ENCODE data around the gene GMEB1.
"Not testable (repeated sequence)": the region's sequence is repeated elsewhere in the genome, so short reads cannot be mapped to it uniquely, and the experiment has no call there.

GMEB1 gene, protein sequence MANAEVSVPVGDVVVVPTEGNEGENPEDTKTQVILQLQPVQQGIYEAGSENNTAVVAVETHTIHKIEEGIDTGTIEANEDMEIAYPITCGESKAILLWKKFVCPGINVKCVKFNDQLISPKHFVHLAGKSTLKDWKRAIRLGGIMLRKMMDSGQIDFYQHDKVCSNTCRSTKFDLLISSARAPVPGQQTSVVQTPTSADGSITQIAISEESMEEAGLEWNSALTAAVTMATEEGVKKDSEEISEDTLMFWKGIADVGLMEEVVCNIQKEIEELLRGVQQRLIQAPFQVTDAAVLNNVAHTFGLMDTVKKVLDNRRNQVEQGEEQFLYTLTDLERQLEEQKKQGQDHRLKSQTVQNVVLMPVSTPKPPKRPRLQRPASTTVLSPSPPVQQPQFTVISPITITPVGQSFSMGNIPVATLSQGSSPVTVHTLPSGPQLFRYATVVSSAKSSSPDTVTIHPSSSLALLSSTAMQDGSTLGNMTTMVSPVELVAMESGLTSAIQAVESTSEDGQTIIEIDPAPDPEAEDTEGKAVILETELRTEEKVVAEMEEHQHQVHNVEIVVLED

DNA sequence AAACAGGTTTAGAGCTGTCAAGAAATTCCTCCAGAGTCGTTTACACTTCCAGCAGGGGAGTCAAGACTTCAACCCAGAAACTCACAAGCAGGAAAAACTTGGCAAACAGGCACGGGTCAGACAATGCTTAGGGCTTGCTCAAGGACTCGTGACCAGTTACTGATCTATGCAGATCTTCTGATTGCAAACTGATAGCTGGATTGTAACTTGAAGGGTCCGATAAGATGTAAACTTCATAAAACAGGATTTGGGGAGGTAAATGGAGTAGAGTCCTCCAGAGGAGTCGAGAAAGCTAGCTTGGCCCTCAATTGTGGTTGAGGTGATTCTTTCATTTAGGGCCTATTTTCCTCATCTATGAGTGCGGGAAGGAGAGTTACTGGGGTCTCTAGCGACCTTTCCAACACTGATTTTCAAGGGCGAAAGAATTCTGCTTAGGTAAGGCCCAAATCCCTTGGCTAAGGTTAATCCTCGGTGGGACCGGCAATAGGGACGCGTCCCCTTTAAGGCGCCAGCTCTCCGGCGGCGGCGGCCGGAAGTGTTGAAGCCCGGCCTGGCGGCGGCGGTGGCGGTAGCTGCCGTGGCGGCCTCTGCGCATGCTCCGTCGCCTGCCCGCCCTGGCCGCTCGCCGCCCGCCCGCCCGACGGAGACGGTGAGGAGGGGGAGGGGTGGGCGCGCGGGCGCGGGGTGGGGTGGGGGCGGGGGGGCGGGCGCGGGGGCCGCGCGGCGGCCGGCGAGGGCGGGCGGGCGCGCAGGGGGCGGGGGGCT is at the start of gene GMEB1:
Gene GMEB1 (plus strand): TSS at position 594 of the 765 bp plus-strand sequence. CDS start 14,829 bp downstream, outside the sequence.
- DNase-seq (ENCODE audit: low read depth): peak; percentile 69

DNA sequence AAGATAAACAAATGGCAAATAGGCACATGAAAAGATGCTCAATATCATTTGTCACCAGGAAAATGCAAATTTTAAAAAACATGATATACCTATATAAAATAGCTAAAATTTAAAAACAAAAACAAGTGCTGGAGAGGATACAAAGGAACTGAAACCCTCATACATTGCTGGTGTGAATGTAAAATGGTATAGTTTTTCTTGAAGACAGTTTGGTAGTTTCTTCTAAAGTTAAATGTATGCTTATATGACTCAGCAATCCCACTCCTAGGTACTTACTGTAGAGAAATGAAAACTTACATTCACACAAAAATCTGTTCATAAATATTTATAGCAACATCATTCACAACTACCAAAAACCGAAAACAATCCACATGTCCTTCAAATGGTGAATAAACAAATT is 36.9 kb upstream of the GMEB1 start:
- DNase-seq (ENCODE audit: low read depth): no peak

DNA sequence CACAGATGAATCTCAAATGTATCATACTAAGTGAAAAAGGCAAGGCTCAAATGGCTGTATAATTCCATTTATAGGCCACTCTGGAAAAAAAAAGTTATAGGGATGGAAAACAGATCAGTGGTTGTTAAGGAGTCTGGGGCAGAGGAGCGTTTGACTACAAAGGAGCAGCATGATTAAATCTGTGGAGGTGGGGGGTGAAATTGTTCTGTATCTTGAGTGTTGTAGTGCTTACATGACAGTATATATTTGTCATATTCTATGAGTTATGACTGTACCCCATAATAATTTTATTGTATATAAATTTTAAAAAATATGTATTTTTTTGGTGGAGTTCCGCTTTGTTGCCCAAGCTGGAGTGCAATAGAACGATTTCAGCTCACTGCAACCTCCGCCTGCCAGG is 36.0 kb upstream of the GMEB1 start:
- DNase-seq (ENCODE audit: low read depth): no peak

DNA sequence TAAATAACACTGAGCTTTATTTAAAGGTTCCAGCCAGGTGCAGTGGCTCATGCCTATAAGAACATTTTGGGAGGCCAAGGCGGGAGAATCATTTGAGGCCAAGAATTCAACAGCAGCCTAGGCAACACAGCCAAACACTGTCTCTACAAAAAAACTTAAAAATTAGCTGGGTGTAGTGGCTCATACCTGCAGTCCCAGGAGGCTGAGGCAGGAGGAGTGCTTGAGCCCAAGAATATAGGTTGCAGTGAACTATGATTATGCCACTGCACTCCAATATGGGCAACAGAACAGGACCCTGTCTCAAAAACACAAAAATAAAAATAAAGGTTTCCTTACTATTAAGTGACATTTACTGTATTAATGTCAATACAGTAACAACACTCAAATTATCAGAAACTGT is 27.8 kb upstream of the GMEB1 start:
- peak; percentile 11 for DNase-seq (ENCODE audit: low read depth)

DNA sequence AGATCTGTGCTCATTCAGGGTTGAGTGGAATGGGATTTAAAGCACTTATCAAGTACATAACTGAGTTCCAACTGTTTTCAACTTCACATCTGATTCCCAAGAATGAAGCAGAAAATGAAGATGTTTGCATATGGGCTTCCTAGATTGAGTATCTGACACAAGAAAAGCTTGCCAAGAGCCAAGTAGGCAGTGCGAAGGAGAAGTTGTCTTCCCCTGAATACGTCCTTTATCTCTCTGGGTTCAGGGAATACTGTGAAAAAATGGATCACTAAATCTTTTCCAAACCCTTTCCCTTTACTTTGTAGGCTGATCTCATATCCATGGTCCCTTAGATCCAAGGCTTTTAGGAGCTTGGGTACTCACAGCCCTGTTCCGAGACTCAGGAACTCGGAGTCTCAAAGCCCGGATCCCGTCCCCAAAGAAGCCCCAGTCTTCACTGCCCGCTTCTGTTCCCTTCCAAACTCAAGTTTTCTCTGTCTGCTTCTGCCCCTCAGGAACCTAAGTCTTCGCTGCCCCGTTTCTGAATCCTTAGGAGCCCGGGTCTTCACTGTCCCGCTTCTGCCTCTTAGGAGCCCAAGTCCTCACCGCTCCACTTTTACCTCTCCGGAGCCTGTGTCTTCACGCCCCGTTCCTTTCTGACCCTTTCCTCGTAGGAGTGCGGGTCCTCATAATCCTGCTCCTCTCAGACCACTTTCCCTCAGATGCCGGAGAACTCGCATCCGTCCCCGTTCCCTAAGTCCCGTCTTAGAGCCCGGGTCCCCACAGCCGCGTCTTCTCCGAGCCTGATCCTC is 26.3 kb upstream of the GMEB1 start:
- peak; percentile 26 for DNase-seq (ENCODE audit: low read depth)

DNA sequence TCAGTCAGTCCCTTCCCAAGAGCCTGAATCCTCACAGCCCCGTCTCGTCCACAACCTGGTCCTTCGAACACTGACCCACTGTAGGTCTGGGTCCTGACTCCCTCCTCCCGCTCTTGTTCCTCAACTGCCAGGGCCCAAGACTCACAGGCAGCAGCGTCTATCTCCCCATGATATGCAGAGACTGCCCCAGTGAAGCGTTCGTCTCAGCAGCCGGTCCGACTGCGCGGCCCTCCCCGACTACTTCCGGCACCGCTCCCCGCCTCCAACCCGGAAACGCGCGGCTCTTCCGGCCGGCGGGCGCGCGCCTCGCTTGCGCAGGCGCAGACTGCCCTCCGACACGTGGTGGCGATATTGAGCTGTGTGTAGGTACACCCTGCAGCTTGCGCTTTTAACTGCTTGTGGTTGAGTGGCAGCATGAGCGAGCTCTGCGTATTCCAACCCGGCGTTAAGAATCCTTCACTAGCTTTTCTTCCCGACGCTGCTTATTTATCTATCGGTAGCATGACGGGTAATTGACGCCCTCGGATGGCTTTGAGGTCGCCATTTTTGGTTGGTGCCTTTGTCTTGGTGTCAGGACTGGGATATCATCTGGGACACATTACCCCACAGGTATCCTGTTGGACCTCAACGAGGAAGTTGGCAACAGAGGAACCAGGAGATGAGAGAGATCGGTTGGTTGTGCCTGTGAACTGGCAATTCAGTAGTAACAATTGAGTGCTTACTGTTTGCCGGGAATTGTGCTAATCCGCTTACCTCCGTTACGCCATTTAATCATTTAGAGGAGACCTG is 25.5 kb upstream of the GMEB1 start, which contains the start of gene TAF12:
Gene TAF12 (minus strand): TSS at position 221 of the 789 bp plus-strand sequence. CDS start 20,986 bp downstream, outside the sequence.
- peak; percentile 93 for DNase-seq (ENCODE audit: low read depth)

DNA sequence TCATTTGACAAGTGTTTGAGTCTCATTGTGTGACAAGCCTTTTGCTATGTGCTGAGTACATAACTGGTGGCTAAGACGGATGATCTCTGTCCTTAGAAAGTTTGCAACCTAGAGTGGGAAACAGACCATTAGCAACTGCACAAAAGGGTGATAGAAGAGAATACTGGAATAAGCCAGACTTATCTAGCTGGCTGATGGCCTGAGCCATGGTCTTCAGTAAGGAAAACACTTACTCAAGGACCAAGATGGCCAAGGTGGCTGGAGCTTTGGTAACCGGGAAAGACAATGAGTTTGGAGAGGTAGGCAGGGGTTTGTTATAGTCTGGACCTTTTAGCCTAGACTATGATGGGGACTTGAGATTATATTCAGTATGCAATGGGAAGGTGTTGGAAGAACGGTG is 24.1 kb upstream of the GMEB1 start:
- DNase-seq (ENCODE audit: low read depth): no peak

DNA sequence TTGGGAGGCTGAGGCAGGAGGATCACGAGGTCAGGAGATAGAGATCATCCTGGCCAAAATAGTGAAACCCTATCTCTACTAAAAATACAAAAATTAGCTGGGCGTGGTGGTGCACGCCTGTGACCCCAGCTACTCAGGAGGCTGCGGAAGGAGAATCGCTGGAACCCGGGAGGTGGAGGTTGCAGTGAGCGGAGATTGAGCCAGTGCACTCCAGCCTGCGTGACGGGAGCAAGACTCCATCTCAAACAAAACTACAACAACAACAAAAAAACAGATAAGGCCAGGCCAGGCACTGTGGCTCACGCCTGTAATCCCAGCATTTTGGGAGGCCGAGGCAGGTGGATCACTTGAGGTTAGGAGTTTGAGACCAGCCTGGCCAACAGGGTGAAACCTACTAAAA is 23.2 kb upstream of the GMEB1 start:
- not testable (repeated sequence) for DNase-seq (ENCODE audit: low read depth)

DNA sequence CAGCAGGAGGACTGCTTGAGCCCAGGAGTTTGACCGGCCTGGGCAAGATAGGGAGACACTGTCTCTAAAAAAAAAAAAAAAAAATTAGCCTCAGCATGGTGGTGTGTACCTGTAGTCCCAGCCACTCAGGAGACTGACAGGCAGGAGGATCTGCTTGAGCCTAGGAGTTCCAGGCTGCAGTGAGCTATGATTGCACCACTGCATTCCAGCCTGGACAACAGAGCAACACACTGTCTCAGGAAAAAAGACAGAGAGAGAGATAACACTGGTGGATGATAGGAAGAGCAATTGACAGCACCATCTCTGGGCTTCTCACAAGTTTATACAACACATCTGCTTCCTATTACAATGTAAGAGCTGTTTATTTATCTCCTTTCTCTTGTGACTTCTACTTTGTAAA is 22.5 kb upstream of the GMEB1 start:
- DNase-seq (ENCODE audit: low read depth): peak; percentile 80

DNA sequence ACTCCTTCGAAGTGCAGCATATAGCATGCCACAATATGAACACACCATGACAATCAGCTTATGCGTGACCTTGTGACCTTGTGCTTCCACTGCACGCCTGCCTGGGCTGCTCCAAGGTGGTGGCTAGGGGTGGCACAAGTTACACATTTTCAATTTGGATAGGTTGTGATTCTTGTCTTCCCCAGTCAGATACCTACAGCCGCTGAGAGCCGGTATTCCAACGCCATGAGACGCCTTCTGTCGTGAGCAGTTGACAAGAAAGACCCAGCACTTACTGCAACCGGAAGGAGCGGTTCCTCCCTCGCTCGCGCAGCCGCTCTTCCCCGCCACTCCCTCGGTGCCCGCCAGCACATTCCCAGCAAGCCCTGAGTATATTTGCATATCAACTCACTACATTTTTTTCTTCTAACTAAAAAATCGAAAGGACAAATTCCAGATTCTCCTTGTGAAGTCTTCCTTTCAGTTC is 20.5 kb upstream of the GMEB1 start:
- DNase-seq (ENCODE audit: low read depth): peak; percentile 90

DNA sequence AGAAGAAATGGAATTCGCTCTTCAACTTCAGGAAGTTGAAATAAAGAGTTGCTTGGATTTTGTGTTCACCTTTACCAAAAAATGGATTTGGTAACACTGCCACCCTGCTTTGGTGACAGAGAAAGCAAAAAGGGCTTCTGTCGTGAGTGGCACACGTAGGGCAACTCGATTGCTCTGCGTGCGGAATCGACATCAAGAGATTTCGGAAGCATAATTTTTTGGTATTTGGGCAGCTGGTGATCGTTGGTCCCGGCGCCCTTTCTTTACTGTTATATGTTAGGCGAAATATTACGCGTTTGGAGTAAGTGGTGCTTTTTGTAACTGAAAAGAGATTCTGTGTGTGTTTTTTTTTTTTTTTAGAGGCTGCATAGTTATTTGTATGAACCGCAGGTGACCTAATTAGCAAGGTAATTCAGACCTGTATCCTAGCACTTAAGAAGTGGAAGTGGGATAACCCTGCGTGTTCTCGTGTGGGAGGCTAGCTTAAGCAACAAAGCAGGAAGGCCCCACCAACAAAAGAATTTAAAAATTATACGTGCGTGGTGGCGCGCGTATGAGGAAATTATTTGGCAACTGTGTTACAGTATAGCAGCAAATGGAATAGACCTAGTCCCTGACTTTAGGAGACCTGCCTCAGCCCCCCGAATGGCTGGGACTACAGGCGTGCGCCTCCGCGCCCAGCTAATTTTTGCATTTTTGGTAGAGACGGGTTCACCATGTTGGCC is 19.9 kb upstream of the GMEB1 start, which contains the start of gene RNU11:
Gene RNU11 (plus strand): TSS at position 127 of the 725 bp plus-strand sequence.
- DNase-seq (ENCODE audit: low read depth): peak; percentile 98

DNA sequence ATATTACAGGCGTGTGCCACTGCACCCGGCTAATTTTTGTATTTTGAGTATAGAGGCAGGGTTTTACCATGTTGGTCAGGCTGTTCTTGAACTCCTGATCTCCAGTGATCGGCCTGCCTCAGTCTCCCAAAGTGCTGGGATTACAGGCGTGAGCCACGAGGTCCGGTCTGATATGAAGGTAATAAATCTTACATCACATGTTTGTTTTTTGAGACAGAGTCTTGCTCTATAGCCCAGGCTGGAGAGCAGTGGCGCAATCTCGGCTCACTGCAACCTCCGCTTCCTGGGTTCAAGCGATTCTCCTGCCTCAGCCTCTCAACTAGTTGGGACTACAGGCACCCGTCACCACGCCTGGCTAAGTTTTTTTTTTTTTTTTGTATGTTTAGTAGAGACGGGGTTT is 15.5 kb upstream of the GMEB1 start:
- DNase-seq (ENCODE audit: low read depth): not testable (repeated sequence)

DNA sequence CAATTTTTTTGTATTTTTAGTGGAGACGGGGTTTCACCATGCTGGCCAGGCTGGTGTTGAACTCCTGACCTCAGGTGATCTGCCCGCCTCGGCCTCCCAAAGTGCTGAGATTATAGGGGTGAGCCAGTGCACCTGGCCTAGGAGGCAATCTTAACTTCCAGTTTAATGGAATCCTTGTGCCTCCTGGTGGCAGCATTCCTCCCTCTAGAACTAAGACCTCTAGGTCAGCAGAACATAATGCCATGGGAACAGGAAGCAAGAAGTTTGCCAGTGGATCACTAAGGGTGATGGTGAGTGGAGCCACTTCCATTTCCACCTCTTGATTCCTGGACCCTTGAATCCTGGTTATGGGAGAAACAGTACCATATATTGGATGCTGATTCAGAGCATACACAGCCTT is 14.7 kb upstream of the GMEB1 start:
- peak; percentile 58 for DNase-seq (ENCODE audit: low read depth)

DNA sequence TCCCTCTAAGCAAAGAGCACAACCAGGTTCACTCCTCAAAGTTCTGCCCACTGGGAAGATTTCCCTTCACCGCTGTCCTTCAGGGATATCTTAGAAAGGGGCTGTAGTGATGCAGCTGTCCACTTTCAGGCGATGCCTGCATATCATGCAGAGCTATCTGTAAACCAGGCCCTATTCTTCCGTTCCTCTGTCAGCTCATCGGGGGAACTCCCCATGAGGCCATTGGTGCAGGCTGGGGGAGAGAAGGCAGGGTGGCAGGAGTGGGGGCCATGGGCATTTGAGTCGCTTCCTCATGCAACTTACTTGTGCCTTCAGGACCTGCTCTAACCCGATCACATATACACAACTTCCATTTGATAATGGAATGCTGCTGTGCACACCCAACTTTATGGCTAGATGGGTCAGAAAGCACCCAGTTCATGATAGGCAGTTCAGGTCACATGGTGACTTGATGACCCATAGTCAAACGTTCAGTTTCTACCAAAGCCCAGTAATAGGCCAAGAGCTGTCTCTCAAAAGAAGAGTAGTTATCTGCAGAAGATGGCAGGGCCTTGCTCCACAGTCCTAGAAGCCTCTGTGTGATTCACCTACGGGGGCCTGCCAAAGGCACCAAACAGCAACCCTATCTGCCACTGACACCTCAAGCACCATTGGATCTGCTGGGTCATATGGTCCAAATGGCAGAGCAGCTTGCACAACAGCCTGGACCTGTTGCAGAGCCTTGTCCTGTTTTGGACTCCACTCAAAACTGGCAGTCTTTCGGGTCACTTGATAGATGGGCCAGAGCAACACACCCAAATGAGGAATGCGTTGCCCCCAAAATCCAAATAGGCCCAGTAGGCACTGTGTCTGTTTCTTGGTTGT is 12.9 kb upstream of the GMEB1 start:
- not testable (repeated sequence) for DNase-seq (ENCODE audit: low read depth)

DNA sequence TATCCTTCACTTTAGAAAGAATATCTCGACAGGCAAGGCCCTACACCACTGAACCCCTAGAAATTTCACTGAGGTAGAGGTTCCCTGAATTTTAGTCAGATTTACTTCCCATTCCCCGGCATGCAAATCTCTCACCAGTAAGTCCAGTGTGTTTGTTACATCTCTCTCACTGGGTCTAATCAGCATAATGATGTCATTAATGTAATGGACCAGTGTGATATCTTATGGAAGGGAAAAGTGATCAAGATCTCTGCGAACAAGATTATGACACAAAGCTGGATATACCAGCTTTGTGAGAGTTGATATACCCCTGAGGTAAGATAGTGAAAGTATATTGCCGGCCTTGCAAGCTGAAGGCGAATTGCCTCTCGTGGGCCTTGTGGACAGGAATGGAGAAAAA is 12.2 kb upstream of the GMEB1 start:
- DNase-seq (ENCODE audit: low read depth): no peak

DNA sequence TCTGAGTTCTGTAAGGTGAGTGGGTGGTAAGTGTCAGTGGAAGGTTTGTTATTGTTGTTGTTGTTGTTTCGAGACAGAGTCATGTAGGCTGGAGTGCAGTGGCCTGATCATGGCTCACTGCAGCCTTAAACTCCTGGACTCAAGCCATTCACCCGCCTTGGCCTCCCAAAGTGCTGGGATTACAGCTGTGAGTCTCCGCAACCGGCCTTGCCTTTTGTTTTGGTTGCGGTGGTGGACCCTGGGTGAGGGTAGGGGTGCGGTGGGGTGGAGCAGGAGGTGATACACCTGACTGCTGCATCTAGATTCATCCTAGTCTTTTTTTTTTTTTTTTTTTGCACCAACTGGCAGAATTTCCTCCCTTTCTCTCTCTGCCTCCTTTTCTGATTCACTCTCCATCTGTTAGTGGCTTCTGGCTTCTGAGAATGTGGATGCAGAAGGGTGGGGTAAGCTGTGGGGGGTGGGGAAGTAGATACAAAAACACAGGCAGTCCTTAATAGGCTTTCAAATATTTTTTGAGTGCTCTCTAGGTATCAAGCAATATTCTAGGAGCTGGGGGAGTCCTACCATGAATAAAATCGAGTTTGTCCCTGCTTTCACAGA is 4.6 kb upstream of the GMEB1 start:
- DNase-seq (ENCODE audit: low read depth): no peak

DNA sequence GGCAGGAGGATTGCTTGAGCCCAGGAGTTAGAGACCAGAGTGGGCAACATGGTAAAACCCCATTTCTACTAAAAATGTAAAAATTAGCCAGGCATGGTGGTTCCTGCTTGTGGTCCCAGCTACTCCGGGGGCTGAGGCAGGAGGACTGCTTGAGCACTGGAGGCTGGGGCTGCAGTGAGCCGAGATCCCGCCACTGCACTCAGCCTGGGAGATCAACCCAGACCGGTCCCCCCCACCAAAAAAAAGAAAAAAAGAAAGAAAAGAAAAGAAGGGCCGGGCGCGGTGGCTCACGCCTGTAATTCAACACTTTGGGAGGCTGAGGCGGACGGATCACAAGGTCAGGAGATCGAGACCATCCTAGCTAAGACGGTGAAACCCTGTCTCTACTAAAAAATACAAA is 1.8 kb upstream of the GMEB1 start:
- no peak for DNase-seq (ENCODE audit: low read depth)

DNA sequence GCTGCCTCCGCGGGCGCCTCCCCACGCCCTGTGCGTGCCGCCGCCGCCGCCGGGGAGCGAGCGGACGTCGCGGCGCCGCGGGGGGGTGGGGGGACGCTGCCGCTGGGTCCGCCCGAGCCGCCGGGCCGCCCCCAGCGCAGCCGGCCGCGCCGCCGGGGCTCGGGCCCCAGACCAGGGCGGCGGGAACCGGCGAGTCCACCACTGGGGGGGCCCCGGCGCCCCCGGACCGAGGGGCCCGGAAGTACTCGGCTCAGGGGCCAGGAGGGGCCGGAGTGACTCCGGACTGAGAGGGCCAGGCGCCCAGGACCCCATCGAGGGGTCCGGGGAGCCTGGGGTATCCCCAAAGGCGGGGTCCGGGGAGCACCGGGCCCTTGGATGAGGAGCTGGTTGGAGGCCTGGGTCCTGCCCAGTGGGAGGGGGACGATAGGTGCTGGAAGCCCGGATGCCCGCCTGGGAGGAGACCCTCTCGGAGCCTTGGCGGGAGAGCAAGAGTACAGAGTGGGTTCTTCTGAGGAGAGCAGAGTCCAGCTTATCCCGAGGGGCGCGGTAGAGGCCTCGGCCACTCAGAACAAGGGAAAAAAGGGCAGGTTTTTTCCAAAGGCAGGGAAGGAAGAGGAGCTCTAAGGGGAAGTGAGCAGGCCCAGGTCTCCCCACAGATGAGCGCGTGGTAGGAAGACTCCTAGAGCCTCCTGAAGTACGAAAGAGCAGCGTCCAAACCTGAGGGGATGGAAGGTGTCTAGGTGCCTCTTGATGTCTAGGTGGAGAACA is 556 bp downstream of the GMEB1 start:
- peak; percentile 31 for DNase-seq (ENCODE audit: low read depth)

Measured in amniotic epithelial cell (primary cell).